Suprapubic skin (tissue), 3 donors: Measurements from ENCODE around the gene IDI1.

Experiments used
- POLR2A ChIP-seq, 2 donors: fragments of 450-650 bp; IDR thresholded peaks; one replicate each; pipeline ENCODE4 v1.6.1; 2017; ENCODE audit warnings: antibody characterized with exemption in 2 of 2, mild to moderate bottlenecking in 2 of 2, moderate library complexity in 2 of 2
- TF ChIP-seq, protein P1 (sequence below), 2 donors: fragments of 200-600 bp in 1 of 2; fragments of 450-650 bp in 1 of 2; sonication (generic) in 1 of 2; IDR thresholded peaks; one replicate each; pipeline ENCODE4 v1.5.1; 2016 to 2019; ENCODE audit warnings: antibody characterized with exemption in 2 of 2, mild to moderate bottlenecking in 1 of 2, moderate library complexity in 1 of 2

DNA sequence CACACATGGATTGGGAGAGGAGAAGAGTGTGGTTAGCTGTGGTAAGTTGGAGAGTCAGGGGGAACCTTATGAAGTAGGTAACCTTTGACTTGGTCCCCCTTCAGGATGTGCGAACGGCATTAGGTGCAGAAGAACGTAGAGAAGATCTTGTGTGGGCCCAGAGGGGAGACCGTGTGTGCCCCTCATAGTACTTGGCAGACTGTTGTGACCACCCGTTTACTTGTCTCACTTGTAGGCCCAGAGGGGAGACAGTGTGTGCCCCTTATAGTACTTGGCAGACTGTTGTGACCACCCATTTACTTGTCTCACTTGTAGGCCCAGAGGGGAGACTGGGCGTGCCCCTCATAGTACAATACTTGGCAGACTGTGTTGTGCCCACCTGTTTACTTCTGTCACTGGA lies 58.1 kb downstream of the IDI1 start:
- TF ChIP-seq POLR2A (IDR thresholded peaks at IDR 0.05), result no peak
- TF ChIP-seq, protein P1, sequence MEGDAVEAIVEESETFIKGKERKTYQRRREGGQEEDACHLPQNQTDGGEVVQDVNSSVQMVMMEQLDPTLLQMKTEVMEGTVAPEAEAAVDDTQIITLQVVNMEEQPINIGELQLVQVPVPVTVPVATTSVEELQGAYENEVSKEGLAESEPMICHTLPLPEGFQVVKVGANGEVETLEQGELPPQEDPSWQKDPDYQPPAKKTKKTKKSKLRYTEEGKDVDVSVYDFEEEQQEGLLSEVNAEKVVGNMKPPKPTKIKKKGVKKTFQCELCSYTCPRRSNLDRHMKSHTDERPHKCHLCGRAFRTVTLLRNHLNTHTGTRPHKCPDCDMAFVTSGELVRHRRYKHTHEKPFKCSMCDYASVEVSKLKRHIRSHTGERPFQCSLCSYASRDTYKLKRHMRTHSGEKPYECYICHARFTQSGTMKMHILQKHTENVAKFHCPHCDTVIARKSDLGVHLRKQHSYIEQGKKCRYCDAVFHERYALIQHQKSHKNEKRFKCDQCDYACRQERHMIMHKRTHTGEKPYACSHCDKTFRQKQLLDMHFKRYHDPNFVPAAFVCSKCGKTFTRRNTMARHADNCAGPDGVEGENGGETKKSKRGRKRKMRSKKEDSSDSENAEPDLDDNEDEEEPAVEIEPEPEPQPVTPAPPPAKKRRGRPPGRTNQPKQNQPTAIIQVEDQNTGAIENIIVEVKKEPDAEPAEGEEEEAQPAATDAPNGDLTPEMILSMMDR (IDR thresholded peaks at IDR 0.05), result no peak
